H1 (cell line): ENCODE results near the gene TMC4. TPM values are rescaled to one million over a fixed set of nuclear protein-coding genes. Genes with fewer than 3 reads are reported as not detected.

ENCODE experiments used
- CTCF ChIA-PET: fragments of 300-600 bp; sonication (Branson Sonifier 250); formaldehyde crosslinking; loops from one replicate; lab custom pipeline; 2021; ENCODE audit not compliant: partially characterized antibody; lab: Charles Lee
- POLR2A ChIA-PET: fragments of 300-600 bp; sonication (Branson Sonifier 250); formaldehyde crosslinking; loops from one replicate; lab custom pipeline; 2021; ENCODE audit warnings: inconsistent platforms; ENCODE audit not compliant: partially characterized antibody; lab: Charles Lee
- DNase-seq, 2 experiments: peaks; one replicate each; pipeline versions ENCODE4 v3.0.0 to v3.0.0-alpha.2; 2010 to 2022; ENCODE audit warnings: low spot score in 2 of 2, low read depth in 1 of 2, mixed read lengths in 1 of 2
- FAIRE-seq: peaks from 2 replicates; lab custom pipeline; 2011; peaks lifted over from hg19 to GRCh38; lab: Jason Lieb, UNC
- H2AFZ ChIP-seq: 2 replicates; pipeline ENCODE4 v1.8.1; 2012; ENCODE audit warnings: low read length, inconsistent platforms
- H2AK5ac ChIP-seq: 2 replicates; pipeline ENCODE4 v1.6.1; 2013; ENCODE audit warnings: low read depth, low read length
- H2BK120ac ChIP-seq: replicated peaks from 2 replicates; pipeline ENCODE3; 2013; ENCODE audit warnings: low read depth, low read length, inconsistent platforms
- H2BK12ac ChIP-seq: 2 replicates; pipeline ENCODE4 v1.6.1; 2013; ENCODE audit warnings: low read depth, low read length
- H2BK15ac ChIP-seq: 2 replicates; pipeline ENCODE4 v1.6.1; 2013; ENCODE audit warnings: low read length
- H2BK20ac ChIP-seq: 2 replicates; pipeline ENCODE4 v1.6.1; 2013; ENCODE audit warnings: low read length
- H2BK5ac ChIP-seq: 2 replicates; pipeline ENCODE4 v1.6.1; 2013; ENCODE audit warnings: low read depth, low read length
- H3K14ac ChIP-seq: 2 replicates; pipeline ENCODE4 v1.6.1; 2013; ENCODE audit warnings: inconsistent platforms; ENCODE audit not compliant: insufficient read length
- H3K18ac ChIP-seq: 2 replicates; pipeline ENCODE4 v1.6.1; 2013; ENCODE audit warnings: low read length; ENCODE audit errors: extremely low read depth
- H3K23ac ChIP-seq: 2 replicates; pipeline ENCODE4 v1.6.1; 2013; ENCODE audit warnings: inconsistent platforms; ENCODE audit not compliant: insufficient read length
- H3K23me2 ChIP-seq: 2 replicates; pipeline ENCODE4 v1.6.1; 2013; ENCODE audit warnings: low read depth, low read length
- H3K27ac ChIP-seq: 2 replicates; pipeline ENCODE4 v1.6.1; 2011; ENCODE audit warnings: low read depth, low read length, inconsistent platforms
- H3K27me3 ChIP-seq, 4 experiments: replicated peaks in 1 of 4; 1 replicate in 1 of 4; 2 replicates in 3 of 4; pipeline versions ENCODE4 v1.6.1 to v1.8.1; 2011 to 2013; ENCODE audit warnings: low read length in 3 of 4, mild to moderate bottlenecking in 3 of 4, inconsistent platforms in 2 of 4, mixed read lengths in 2 of 4, moderate library complexity in 1 of 4; ENCODE audit not compliant: control insufficient read depth in 3 of 4, insufficient read depth in 3 of 4; ENCODE audit errors: extremely low read depth in 1 of 4
- H3K36me3 ChIP-seq, 4 experiments: 2 replicates each; pipeline versions ENCODE4 v1.6.1 to v1.8.1; 2011 to 2013; ENCODE audit warnings: mild to moderate bottlenecking in 4 of 4, low read length in 3 of 4, moderate library complexity in 2 of 4, control low read depth in 1 of 4, inconsistent platforms in 1 of 4; ENCODE audit not compliant: insufficient read depth in 4 of 4, control insufficient read depth in 2 of 4
- H3K4ac ChIP-seq: replicated peaks from 2 replicates; pipeline ENCODE3; 2013; ENCODE audit warnings: low read length, low read depth, mixed read lengths, inconsistent platforms; ENCODE audit not compliant: insufficient read length
- H3K4me1 ChIP-seq, 4 experiments: replicated peaks in 1 of 4; 1 replicate in 1 of 4; 2 replicates in 3 of 4; pipeline versions ENCODE4 v1.6.1 to v1.8.1; 2011 to 2013; ENCODE audit warnings: low read length in 3 of 4, inconsistent platforms in 2 of 4, mixed read lengths in 1 of 4; ENCODE audit not compliant: insufficient read depth in 4 of 4, control insufficient read depth in 3 of 4
- H3K4me2 ChIP-seq, 2 experiments: 2 replicates each; pipeline versions ENCODE4 v1.6.1 to v1.8.1; 2011 to 2013; ENCODE audit warnings: low read depth in 2 of 2, low read length in 2 of 2, control low read depth in 1 of 2, inconsistent platforms in 1 of 2, mild to moderate bottlenecking in 1 of 2; ENCODE audit not compliant: insufficient read depth in 1 of 2
- H3K4me3 ChIP-seq, 4 experiments: fragments of 200-600, 300-600 bp in 1 of 4; sonication (generic), shearing (Covaris generic), sonication (Bioruptor Twin) in 1 of 4; 2 replicates each; pipeline versions ENCODE4 v1.5.1 to v1.8.1; 2011 to 2016; ENCODE audit warnings: low read length in 4 of 4, low read depth in 3 of 4, control low read depth in 2 of 4, inconsistent platforms in 2 of 4, mild to moderate bottlenecking in 2 of 4, mixed read lengths in 1 of 4, moderate library complexity in 1 of 4; ENCODE audit not compliant: insufficient read depth in 2 of 4; ENCODE audit errors: extremely low read depth in 1 of 4
- H3K56ac ChIP-seq: replicated peaks from 2 replicates; pipeline ENCODE3; 2013; ENCODE audit warnings: low read depth, mild to moderate bottlenecking, mixed read lengths, low read length, inconsistent platforms; ENCODE audit not compliant: insufficient read length
- H3K79me1 ChIP-seq: 2 replicates; pipeline ENCODE4 v1.6.1; 2013; ENCODE audit warnings: low read depth, low read length, control low read depth
- H3K79me2 ChIP-seq, 2 experiments: 2 replicates each; pipeline versions ENCODE4 v1.6.1 to v1.8.1; 2012 to 2013; ENCODE audit warnings: low read length in 2 of 2, mild to moderate bottlenecking in 2 of 2, inconsistent platforms in 1 of 2; ENCODE audit not compliant: insufficient read depth in 2 of 2, control insufficient read depth in 1 of 2
- H3K9ac ChIP-seq, 4 experiments: replicated peaks in 1 of 4; 1 replicate in 1 of 4; 2 replicates in 3 of 4; pipeline versions ENCODE4 v1.6.1 to v1.8.1; 2011 to 2013; ENCODE audit warnings: low read depth in 3 of 4, low read length in 3 of 4, control low read depth in 2 of 4, mild to moderate bottlenecking in 2 of 4, moderate library complexity in 2 of 4, inconsistent platforms in 1 of 4; ENCODE audit errors: extremely low read depth in 1 of 4
- H3K9me3 ChIP-seq, 2 experiments: 2 replicates each; pipeline versions ENCODE4 v1.6.1 to v1.8.1; 2012 to 2013; ENCODE audit warnings: mild to moderate bottlenecking in 2 of 2, moderate library complexity in 2 of 2, control low read depth in 1 of 2, inconsistent platforms in 1 of 2, low read depth in 1 of 2, low read length in 1 of 2, mixed read lengths in 1 of 2; ENCODE audit not compliant: insufficient read depth in 2 of 2
- H4K20me1 ChIP-seq, 2 experiments: replicated peaks in 1 of 2; 2 replicates each; pipeline versions ENCODE3 to v1.8.1; 2011 to 2013; ENCODE audit warnings: inconsistent platforms in 2 of 2, low read length in 2 of 2, mild to moderate bottlenecking in 1 of 2; ENCODE audit not compliant: insufficient read depth in 2 of 2, control insufficient read depth in 1 of 2
- H4K5ac ChIP-seq: 2 replicates; pipeline ENCODE4 v1.6.1; 2013; ENCODE audit warnings: low read length, low read depth, mixed read lengths, inconsistent platforms; ENCODE audit not compliant: insufficient read length
- H4K8ac ChIP-seq: 2 replicates; pipeline ENCODE4 v1.8.0; 2013; ENCODE audit warnings: mild to moderate bottlenecking, moderate library complexity, low read length, inconsistent platforms; ENCODE audit not compliant: insufficient read depth; ENCODE audit errors: extremely low read depth
- H4K91ac ChIP-seq: replicated peaks from 2 replicates; pipeline ENCODE3; 2013; ENCODE audit warnings: low read length, mixed read lengths, inconsistent platforms; ENCODE audit not compliant: insufficient read length
- CHD2 ChIP-seq: IDR thresholded peaks from 2 replicates; pipeline ENCODE4 v1.6.1; 2012; ENCODE audit warnings: low read length, improper control_type of control experiment
- CREB1 ChIP-seq: IDR thresholded peaks from 2 replicates; pipeline ENCODE4 v1.6.1; 2012; ENCODE audit warnings: inconsistent platforms
- HDAC6 ChIP-seq: IDR thresholded peaks from one replicate; pipeline ENCODE4 v1.7.1; 2012; ENCODE audit warnings: low read depth, mild to moderate bottlenecking, inconsistent platforms, low read length, moderate library complexity
- KDM5A ChIP-seq: fragments of 200-600 bp; IDR thresholded peaks from 2 replicates; pipeline ENCODE4 v1.7.1; 2012; ENCODE audit warnings: mild to moderate bottlenecking, low read length, inconsistent platforms, mixed read lengths
- MAFK ChIP-seq: IDR thresholded peaks from 2 replicates; pipeline ENCODE4 v1.6.1; 2012; ENCODE audit warnings: low read depth, mild to moderate bottlenecking, improper control_type of control experiment, low read length
- RFX5 ChIP-seq: IDR thresholded peaks from 2 replicates; pipeline ENCODE4 v1.6.1; 2011; ENCODE audit warnings: low read depth, low read length, improper control_type of control experiment, borderline replicate concordance
- SP1 ChIP-seq: IDR thresholded peaks from 2 replicates; pipeline ENCODE4 v1.6.1; 2011; ENCODE audit warnings: low read depth, low read length
- SRF ChIP-seq: IDR thresholded peaks from 2 replicates; pipeline ENCODE4 v1.6.1; 2011; ENCODE audit warnings: mild to moderate bottlenecking, low read depth, low read length, moderate library complexity
- USF2 ChIP-seq: IDR thresholded peaks from 2 replicates; pipeline ENCODE4 v1.6.1; 2011; ENCODE audit warnings: low read length, improper control_type of control experiment
- WGBS, 2 experiments: shearing (Covaris generic) in 1 of 2; methylation state at CpG; one replicate each; pipeline versions ENCODE4 v1.1.6 to v1.1.7; 2013 to 2015; ENCODE audit warnings: low lambda C conversion rate in 2 of 2, mixed read lengths in 2 of 2, inconsistent platforms in 1 of 2, low coverage in 1 of 2, missing lambda C conversion rate in 1 of 2; ENCODE audit not compliant: insufficient replicate concordance in 2 of 2, insufficient coverage in 1 of 2, insufficient read length in 1 of 2; ENCODE audit errors: extremely low coverage in 1 of 2, missing lambda C conversion rate in 1 of 2; 5-methylcytosine and 5-hydroxymethylcytosine counted together
- polyA plus RNA-seq, 7 experiments: library from polyadenylated mRNA; depleted of rRNA in 3 of 7; stranded (reverse) in 5 of 7; unstranded in 2 of 7; fragments of >200 nt in 5 of 7; fragments of 200-250 nt in 2 of 7; gene quantifications; 1 replicate in 5 of 7; 2 replicates in 1 of 7; 4 replicates in 1 of 7; pipeline versions ENCODE4 v1.2.1 to v1.2.3, GENCODE V29; 2011 to 2013; ENCODE audit warnings: missing spikeins in 2 of 7, mixed read lengths in 2 of 7
- total RNA-seq: library from RNA; stranded (reverse); fragmentation: NEBNext Ultra II Directional; extraction: Animal tissue kit (Norgen Biotek cat#: 25700); gene quantifications from 2 replicates; pipeline ENCODE4 v1.2.1, GENCODE V29; 2021

Gene TMC4
- total and polyA plus RNA-seq, 2 of the 8 experiments (the other 6 are each of a cell fraction or from before 2014, with no cell fraction given): 5.5 to 6.3 TPM

GRCh38 chr19:54211235-54211634 is 38.3 kb upstream of the TMC4 start:
- no peak overlapping the region for H3K9ac ChIP-seq
- DNase-seq: no peak
- no peaks in the 10 kb centered on the region; the same call in 1 of the 2 replicates for H3K23me2 ChIP-seq
- H3K4ac ChIP-seq: no peak overlapping the region
- no peak overlapping the region for H2BK20ac ChIP-seq
- no peak overlapping the region for H2BK12ac ChIP-seq
- H3K23ac ChIP-seq: no peak overlapping the region
- H3K27ac ChIP-seq: no peak overlapping the region
- H2BK15ac ChIP-seq: no peak overlapping the region
- H3K4me2 ChIP-seq: no peak overlapping the region
- H3K79me1 ChIP-seq: peaks cover 12% of the 10 kb centered on the region
- H3K56ac ChIP-seq: no peak overlapping the region
- no peaks in the 10 kb centered on the region for H3K27me3 ChIP-seq
- H3K18ac ChIP-seq: no peak overlapping the region
- peaks cover 20 to 22% of the 10 kb centered on the region in 2 experiments for H4K20me1 ChIP-seq
- H3K79me2 ChIP-seq: peaks cover 0 to 7% of the 10 kb centered on the region in 2 experiments; a peak in 1 of 4 replicates
- ChIA-PET POLR2A (interaction anchor here (1.1 to 23.4 kb wide), 6 partner anchors 12 to 100 kb away, joined by 3 to 909 read pairs (median 10); partner anchors contain the start of genes LILRB3, MBOAT7, RPS9 and TSEN34), CTCF (interaction anchor here (1.0 to 1.7 kb wide), 7 partner anchors 10 to 180 kb away, joined by 3 to 5 read pairs (median 5); partner anchors contain the start of genes LENG1, RPS9 and TMC4)
- H2BK120ac ChIP-seq: no peak overlapping the region
- no peak for FAIRE-seq
- no peak overlapping the region for H3K14ac ChIP-seq
- no peak overlapping the region for H4K91ac ChIP-seq
- H4K8ac ChIP-seq: no peak overlapping the region; the same call in 1 of the 2 replicates
- TF ChIP-seq KDM5A (no peak), HDAC6 (no peak), CREB1 (no peak), CHD2 (no peak), SP1 (no peak), SRF (no peak), MAFK (no peak), RFX5 (no peak), USF2 (no peak)
- no peak overlapping the region for H2AFZ ChIP-seq
- H2BK5ac ChIP-seq: no peak overlapping the region
- peaks cover 13 to 22% (median 19%) of the 10 kb centered on the region in 4 experiments for H3K36me3 ChIP-seq
- H3K4me1 ChIP-seq: peaks cover 0 to 3% (median 2%) of the 10 kb centered on the region in 4 experiments; a peak in 4 of 7 replicates
- H3K4me3 ChIP-seq: no peak overlapping the region
- H2AK5ac ChIP-seq: no peak overlapping the region
- 91% methylated on average over 12 of the region's 12 CpGs; no CpG with 5 or more reads in 1 of the 2 experiments for WGBS, 2 experiments
- H4K5ac ChIP-seq: no peak overlapping the region
- no peaks in the 10 kb centered on the region for H3K9me3 ChIP-seq
